ENCODE results near the gene ZNF783.
"Not testable (repeated sequence)": the region's sequence is repeated elsewhere in the genome, so short reads cannot be mapped to it uniquely, and the experiment has no call there.

The ZNF783 gene

GRCh38 chr7:149306854-149307253 is 44.9 kb downstream of the ZNF783 start:
- no peak for DNase-seq

- DNase-seq: no peak
Observed at GRCh38 chr7:149307775-149308501, 45.9 kb downstream of the ZNF783 start.

GRCh38 chr7:149310113-149310836 is 48.3 kb downstream of the ZNF783 start:
- DNase-seq: no peak

GRCh38 chr7:149310990-149311573 is 49.1 kb downstream of the ZNF783 start:
- DNase-seq: no peak

GRCh38 chr7:149313981-149314380 is 52.0 kb downstream of the ZNF783 start:
- DNase-seq: no peak

GRCh38 chr7:149316606-149317005 is 54.6 kb downstream of the ZNF783 start:
- no peak for DNase-seq

- DNase-seq: no peak
Observed at GRCh38 chr7:149317496-149317895, 55.5 kb downstream of the ZNF783 start.

GRCh38 chr7:149317986-149318672 is 56.1 kb downstream of the ZNF783 start:
- DNase-seq: no peak

- DNase-seq: no peak
Observed at GRCh38 chr7:149319376-149319775, 57.4 kb downstream of the ZNF783 start.

GRCh38 chr7:149320313-149321124 is 58.5 kb downstream of the ZNF783 start:
- no peak for DNase-seq

GRCh38 chr7:149321125-149321905 is 59.3 kb downstream of the ZNF783 start:
- DNase-seq: not testable (repeated sequence)

GRCh38 chr7:149321978-149322541 is 60.1 kb downstream of the ZNF783 start:
- DNase-seq: no peak

- DNase-seq: no peak
Observed at GRCh38 chr7:149322737-149323136, 60.7 kb downstream of the ZNF783 start.

- DNase-seq: no peak
Observed at GRCh38 chr7:149325248-149325647, 63.3 kb downstream of the ZNF783 start.

- no peak for DNase-seq
Observed at GRCh38 chr7:149329265-149329664, 67.3 kb downstream of the ZNF783 start.

- no peak for DNase-seq
Observed at GRCh38 chr7:149329766-149330334, 67.9 kb downstream of the ZNF783 start.

- no peak for DNase-seq
Observed at GRCh38 chr7:149330914-149331567, 69.0 kb downstream of the ZNF783 start.

- DNase-seq: not testable (repeated sequence)
Observed at GRCh38 chr7:149332602-149333320, 70.8 kb downstream of the ZNF783 start.

GRCh38 chr7:149333321-149333717 is 71.3 kb downstream of the ZNF783 start:
- no peak for DNase-seq

GRCh38 chr7:149334219-149334618 is 72.2 kb downstream of the ZNF783 start:
- no peak for DNase-seq

Data from stimulated activated CD4-positive, alpha-beta T cell treated with anti-CD3 and anti-CD28 coated beads, Interleukin-15, amount 100 ng/mL, for 24 hours (primary cell).